NK-92 (cell line): ENCODE data around the gene NCDN.
"Not testable (repeated sequence)": the region's sequence is repeated elsewhere in the genome, so short reads cannot be mapped to it uniquely, and the experiment has no call there.

Experiments
- DNase-seq: peaks from one replicate; lab custom pipeline; 2025; ENCODE audit not compliant: unreplicated experiment; lab: John Stamatoyannopoulos, UW

NCDN gene

GRCh38 chr1:35568975-35569395 is 11.4 kb downstream of the NCDN start:
- DNase-seq, result no peak

- DNase-seq, result no peak
Observed at GRCh38 chr1:35569936-35570335, 12.3 kb downstream of the NCDN start.

DNA sequence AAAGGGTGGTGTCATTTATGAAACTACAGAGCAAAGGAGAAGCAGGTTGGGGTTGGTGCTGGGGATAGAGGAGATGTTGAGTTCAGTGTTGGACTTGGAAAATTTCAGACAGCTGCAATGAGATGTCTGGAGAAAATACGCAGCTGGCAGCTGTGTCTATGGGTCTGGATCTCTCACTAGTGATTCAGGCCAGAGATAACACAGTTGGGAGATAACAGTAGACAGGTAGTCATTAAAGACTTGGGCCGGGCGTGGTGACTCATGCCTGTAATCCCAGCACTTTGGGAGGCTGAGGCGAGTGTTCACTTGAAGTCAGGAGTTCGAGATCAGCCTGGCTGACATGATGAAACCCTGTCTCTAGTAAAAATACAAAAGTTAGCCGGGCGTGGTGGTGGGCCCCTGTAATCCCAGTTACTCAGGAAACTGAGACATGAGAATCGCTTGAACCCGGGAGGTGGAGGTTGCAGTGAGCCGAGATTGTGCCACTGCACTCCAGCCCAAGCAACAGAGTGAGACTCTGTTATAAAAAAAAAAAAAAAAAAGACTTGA is 13.1 kb downstream of the NCDN start:
- DNase-seq, result no peak

- no peak for DNase-seq
Observed at GRCh38 chr1:35571263-35571662, 13.7 kb downstream of the NCDN start.

DNA sequence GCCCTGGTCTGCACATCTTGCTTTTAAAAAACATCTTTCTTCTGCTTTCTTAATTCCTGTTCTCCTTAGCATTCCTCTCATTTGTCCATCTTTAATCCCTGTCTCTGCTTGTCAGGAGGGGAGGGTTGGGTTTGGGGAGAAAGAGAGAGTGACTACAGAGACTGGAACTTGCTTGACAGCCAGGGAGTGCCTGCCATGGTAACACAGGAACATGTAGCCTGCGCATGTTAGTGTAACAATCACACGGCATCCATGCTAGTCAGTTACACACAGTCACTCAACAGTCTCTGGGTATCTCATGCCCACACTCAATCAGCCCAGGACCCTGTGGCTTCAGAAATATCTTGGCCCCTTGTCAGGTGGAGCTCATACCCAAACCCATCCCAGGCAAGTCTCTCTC is 14.7 kb downstream of the NCDN start:
- no peak for DNase-seq

GRCh38 chr1:35573198-35574124 is 15.9 kb downstream of the NCDN start, which contains the start of gene TFAP2E:
TSS of gene TFAP2E (plus strand) at chr1:35573314. CDS start at chr1:35573578, 264 bp downstream.
- no peak for DNase-seq

GRCh38 chr1:35574125-35574654 is 16.6 kb downstream of the NCDN start:
- no peak for DNase-seq

DNA sequence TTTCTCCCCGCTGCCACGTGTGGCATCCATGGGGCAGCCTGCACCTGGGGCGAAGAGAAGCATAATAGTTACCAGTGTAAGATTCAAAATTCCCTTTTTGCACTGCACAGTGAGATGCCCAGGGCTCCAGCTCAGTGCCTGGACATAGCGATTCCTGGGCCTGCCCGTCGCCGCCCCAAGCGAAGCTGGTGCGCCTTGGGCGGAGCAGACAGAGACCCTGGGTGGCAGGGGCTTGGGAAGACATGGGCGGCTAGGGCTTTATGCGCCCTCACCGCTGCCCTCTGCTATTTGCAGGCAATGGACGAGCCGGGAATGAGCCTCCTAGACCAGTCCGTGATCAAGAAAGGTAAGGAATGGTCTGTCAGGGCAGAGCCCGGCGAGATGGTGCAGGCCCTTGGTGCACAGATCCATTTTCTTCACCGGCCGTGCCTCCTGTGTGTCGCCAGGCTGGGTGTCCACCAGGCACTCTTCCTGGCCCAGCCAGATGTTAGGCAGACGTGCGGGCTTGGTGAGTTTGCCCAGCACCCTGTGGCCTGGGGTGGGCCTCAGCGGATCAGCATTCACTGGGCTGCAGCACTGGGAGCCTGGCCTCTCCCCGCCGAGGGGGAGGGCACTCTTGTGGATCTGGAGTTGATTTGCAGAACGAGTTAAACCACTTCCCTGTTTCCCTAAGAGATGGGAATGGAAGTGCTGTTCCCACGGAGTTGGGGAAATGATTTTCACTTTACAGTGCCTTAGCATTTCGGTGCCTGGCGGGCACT is 17.2 kb downstream of the NCDN start:
- DNase-seq, result no peak

GRCh38 chr1:35575416-35575958 is 17.9 kb downstream of the NCDN start:
- DNase-seq, result no peak

DNA sequence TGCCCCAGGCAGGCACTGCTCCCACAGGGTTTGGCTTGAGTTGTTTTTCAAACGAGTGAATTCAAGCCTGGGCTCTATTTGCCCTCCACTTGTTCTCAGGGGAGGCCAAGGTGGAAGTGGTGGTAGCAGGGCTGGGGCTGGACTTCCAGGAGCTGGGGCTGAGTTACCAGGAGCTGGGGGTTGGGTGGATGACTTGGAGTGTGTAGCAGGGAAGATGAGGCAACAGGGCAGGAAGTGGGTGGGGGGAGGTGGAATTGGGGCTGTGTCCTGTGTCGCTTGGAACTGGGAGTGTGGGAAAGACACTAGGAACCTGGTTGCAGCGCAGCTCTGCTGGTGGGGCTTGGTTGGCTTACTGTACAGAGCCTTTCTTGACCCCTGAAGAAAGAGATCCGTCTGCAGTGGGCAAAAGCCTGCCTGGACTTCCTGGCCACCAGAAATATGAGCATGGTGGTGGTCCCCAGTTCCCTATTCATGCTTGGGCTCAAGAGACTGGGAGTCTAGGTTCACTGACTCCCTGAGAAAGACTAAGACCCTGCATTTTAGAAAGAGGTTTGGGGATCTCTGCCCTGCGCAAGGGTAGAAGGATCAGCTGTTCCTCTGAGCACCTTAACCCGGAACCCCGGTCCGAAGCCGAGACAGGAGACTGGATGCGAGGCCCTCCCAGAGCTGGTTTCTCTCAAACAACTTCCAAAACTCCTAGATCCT is 18.6 kb downstream of the NCDN start:
- no peak for DNase-seq

DNA sequence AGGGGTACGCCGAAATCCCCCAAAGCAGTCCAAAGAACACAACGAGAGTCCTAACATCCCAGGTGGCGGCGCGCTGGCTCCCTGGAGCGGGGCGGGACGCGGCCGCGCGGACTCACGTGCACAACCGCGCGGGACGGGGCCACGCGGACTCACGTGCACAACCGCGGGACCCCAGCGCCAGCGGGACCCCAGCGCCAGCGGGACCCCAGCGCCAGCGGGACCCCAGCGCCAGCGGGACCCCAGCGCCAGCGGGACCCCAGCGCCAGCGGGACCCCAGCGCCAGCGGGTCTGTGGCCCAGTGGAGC is 19.1 kb downstream of the NCDN start:
- DNase-seq, result not testable (repeated sequence)

DNA sequence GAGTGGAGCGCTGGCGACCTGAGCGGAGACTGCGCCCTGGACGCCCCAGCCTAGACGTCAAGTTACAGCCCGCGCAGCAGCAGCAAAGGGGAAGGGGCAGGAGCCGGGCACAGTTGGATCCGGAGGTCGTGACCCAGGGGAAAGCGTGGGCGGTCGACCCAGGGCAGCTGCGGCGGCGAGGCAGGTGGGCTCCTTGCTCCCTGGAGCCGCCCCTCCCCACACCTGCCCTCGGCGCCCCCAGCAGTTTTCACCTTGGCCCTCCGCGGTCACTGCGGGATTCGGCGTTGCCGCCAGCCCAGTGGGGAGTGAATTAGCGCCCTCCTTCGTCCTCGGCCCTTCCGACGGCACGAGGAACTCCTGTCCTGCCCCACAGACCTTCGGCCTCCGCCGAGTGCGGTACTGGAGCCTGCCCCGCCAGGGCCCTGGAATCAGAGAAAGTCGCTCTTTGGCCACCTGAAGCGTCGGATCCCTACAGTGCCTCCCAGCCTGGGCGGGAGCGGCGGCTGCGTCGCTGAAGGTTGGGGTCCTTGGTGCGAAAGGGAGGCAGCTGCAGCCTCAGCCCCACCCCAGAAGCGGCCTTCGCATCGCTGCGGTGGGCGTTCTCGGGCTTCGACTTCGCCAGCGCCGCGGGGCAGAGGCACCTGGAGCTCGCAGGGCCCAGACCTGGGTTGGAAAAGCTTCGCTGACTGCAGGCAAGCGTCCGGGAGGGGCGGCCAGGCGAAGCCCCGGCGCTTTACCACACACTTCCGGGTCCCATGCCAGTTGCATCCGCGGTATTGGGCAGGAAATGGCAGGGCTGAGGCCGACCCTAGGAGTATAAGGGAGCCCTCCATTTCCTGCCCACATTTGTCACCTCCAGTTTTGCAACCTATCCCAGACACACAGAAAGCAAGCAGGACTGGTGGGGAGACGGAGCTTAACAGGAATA is 19.7 kb downstream of the NCDN start:
- DNase-seq, result no peak

- no peak for DNase-seq
Observed at GRCh38 chr1:35580949-35581388, 23.4 kb downstream of the NCDN start.

DNA sequence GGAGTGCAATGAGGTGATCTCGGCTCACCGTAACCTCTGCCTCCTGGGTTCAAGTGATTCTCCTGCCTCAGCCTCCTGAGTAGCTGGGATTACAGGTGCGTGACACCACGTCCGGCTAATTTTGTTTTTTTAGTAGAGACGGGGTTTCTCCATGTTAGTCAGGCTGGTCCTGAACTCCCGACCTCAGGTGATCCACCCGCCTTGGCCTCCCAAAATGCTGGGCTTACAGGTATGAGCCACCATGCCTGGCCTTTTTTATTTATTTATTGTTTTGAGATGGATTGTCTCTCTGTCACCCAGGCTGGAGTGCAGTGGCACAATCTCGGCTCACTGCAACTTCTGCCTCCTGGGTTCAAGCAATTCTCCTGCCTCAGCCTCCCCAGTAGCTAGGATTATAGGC is 24.0 kb downstream of the NCDN start:
- not testable (repeated sequence) for DNase-seq

DNA sequence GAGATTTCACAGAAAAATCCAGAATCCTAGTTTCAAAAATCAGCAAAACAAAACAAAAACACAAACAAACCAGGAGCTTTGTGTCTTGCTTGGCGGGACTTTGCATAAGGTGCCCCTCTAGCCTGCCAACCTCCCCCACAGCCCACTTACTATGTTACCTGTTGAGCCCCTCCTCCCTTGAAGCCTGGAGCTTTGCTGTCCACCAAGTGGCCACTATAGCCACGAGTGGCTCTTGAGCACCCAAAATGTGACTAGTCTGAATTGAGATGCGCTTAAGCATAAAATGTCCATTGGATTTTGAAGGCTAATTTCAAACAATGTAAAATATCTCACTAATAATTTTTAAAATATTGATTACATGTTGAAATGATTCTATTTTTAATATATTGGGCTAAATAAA is 27.7 kb downstream of the NCDN start:
- DNase-seq, result no peak

- DNase-seq, result not testable (repeated sequence)
Observed at GRCh38 chr1:35585805-35586204, 28.2 kb downstream of the NCDN start.

GRCh38 chr1:35586808-35587207 is 29.2 kb downstream of the NCDN start:
- DNase-seq, result no peak

GRCh38 chr1:35587736-35588135 is 30.1 kb downstream of the NCDN start:
- DNase-seq, result no peak

- no peak for DNase-seq
Observed at GRCh38 chr1:35588197-35588910, 30.8 kb downstream of the NCDN start.
